A172 (cell line): ENCODE measurements around the gene NANS. TPM values are rescaled to one million over a fixed set of nuclear protein-coding genes. Genes with fewer than 3 reads are reported as not detected.
"Not testable (repeated sequence)": the region's sequence is repeated elsewhere in the genome, so short reads cannot be mapped to it uniquely, and the experiment has no call there.

Source experiments
- DNase-seq: peaks from one replicate; pipeline ENCODE4 v3.0.0-alpha.2; 2015; ENCODE audit warnings: low spot score
- total RNA-seq: library from RNA; depleted of rRNA; stranded (reverse); fragments of >200 nt; shearing (Covaris generic); gene quantifications from 2 replicates; pipeline ENCODE4 v1.2.3, GENCODE V29; 2014; rRNA removed

Gene NANS, protein sequence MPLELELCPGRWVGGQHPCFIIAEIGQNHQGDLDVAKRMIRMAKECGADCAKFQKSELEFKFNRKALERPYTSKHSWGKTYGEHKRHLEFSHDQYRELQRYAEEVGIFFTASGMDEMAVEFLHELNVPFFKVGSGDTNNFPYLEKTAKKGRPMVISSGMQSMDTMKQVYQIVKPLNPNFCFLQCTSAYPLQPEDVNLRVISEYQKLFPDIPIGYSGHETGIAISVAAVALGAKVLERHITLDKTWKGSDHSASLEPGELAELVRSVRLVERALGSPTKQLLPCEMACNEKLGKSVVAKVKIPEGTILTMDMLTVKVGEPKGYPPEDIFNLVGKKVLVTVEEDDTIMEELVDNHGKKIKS
- total RNA-seq: 153 and 159 TPM in 2 replicates

DNA sequence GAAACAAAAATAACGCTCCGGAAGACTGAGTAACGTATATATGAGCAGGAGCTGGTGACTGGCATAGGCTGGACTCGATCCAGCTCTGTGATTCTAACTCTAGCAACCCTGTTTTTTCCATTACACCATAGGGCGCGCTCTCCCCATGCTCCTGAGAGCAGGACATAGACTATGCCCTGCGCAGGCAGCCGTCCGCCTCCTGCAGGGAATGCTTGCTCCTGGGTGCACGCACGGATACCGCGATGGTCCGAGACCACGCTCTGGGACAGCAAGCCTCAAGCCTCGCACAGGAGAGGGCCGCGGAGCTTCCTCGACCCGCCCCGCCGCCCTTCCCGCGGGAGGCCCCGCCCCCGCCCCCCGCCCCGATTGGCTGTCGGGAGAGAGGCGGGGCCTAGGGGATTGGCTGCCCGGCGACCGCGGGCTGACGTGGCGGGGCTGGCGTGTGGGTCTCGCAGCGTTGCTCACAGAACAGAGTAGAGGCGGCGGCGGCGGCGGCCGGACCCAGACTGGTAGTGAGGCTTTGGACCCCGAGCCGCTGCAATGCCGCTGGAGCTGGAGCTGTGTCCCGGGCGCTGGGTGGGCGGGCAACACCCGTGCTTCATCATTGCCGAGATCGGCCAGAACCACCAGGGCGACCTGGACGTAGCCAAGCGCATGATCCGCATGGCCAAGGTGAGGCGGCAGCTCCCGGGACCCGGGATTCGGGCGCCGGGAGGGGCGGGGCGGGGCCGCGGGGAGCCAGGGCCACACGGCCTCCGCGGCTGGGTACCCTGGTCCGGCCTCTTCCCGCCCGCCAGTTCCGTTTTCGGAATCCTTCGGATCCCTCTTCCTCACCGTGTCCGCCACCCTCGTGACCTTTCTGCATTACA lies at the start of gene NANS:
Gene NANS, plus strand, starts transcription at position 464 of the 869 bp plus-strand sequence. Its CDS starts 77 bp downstream, at position 541.
- peak; percentile 96 for DNase-seq

DNA sequence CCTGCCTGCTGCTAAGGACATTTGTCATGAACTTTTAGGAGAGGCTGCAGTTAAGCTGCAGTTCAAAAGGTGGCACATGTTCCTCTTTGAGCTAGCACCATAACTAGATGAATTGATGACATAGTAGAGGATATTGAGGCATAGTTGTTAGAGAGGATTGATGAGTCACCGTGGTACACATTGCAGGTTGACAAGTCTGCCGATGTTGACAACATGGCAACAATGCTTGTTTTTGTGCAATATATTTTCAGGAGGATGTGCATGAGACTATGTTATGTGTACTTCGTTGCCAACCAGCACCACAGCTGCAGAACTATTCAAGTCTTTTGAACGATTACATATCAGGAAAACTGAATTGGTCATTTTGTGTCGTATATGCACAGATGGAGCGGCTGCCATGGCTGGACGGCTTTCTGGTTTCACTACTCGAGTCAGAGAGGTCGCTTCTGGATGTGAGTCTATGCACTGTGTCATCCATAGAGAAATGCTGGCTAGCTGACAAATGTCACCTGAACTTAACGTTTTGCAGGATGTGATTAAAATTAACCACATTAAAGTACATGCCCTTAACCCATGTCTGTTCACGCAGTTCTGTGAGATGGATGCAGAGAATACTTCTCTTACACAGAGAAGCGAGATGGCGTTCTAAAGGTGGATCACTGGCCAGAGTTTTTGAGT lies 49.1 kb upstream of the NANS start:
- no peak for DNase-seq

DNA sequence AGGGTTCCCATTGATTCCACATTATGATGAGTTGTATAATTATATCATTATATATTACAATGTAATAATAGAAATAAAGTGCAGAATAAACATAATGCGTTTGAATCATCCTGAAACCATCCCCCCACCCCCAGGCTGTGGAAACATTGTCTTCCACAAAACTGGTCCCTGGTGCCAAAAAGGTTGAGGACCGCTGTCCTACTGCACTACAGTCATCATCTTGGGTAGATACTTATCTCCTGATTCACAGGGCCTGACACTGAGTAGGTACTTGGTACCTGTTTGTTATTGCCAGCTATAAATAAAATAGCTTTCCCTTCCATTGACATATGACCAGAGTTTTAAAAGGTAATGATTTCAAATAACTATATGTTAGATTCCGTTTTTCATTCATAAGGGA lies 47.8 kb upstream of the NANS start:
- no peak for DNase-seq

DNA sequence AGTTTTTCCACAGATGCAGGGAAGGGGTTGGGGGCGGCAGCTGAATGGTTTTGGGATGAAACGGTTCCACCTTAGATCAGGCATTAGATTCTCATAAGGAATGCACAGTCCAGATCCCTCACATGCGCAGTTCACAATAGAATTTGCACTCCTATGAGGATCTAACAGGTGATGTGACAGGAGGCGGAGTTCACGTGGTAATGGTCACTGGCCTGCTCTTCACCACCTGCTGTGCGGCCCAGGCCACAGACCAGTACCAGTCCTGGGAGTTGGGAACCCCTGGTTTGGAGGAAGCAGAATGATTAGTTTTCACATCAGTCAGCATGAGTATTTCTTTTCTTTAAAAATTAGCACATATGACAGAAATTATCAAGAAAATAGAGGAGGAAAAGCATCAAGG lies 47.1 kb upstream of the NANS start:
- no peak for DNase-seq

DNA sequence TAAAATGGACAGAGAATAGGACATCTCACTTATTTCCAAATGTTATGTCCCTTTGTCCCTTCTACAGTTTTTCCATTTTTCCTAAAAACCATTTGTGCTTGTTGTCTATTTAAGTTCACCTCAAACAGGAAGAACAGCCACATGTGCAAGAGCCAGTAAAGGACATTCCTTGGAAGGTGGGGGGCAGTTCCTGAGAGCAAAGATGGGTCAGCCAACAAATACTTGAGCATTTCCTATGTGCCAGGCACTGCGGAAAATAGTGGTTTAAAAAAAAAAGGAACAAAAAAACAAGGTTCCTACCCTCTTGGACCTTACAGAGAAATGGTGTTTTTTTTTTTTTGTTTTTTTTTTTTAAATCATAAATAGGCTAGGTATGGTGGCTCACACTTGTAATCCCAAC lies 46.6 kb upstream of the NANS start:
- DNase-seq: no peak

DNA sequence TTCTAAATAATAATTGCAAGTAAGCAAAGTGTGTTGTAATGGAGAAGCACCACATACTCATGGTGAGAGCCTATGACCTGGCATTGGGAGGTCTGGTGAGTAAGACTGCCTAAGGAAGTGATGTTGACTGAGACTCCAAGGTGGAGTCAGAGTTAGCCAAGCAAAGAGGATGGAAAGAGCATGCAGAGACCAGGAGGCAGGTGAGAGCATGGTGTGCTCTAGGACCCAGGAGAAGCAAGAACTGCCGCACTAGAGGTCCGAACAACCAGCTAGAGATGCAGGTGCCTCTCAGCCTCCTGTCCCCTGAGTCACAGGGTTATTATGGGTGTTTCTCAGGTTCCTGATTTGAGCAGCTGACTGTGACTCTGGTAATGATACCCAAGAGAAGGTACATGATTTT lies 46.1 kb upstream of the NANS start:
- DNase-seq: peak; percentile 70

DNA sequence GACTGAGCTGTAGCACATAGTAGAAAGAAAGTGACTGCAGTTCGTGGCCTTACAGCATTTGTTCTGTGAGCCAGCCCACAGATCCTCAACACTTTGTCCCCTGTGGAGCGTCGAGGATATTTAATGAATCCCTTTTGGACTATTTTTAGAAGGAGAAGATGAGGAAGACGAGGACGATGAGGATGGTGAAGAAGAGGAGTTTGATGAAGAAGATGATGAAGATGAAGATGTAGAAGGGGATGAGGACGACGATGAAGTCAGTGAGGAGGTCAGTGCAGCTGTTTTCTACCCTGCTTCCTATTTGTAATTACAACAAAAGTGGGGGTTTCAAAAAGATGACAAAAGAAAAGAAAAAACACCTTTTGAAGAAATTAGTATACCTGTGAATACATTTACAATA lies 45.4 kb upstream of the NANS start:
- no peak for DNase-seq

DNA sequence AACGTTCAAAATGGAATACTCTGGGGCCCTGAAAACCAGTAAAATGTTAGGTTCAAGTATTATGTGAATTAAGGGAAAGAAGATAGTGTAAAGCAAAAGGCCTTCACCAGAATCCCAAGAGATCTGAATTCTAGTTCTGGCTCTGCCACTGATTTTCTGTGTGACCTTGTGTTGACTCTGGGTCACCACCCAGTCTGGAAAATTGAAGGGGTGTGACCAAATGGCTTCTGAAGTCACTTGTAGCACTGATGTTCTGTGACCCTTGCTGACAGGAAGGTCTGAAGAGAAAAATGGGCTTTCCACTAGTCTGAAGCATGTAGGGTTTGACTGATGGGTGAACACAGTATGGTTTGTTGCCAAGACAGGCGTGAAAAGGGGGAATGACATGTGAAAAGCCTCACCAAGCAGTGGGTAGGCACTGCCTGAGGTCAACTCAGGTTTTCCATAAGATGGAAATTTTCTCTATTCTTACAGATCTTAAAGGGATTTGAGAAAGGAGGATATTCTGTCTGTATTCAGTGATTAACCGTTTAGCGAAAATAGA lies 40.3 kb upstream of the NANS start:
- DNase-seq: no peak

DNA sequence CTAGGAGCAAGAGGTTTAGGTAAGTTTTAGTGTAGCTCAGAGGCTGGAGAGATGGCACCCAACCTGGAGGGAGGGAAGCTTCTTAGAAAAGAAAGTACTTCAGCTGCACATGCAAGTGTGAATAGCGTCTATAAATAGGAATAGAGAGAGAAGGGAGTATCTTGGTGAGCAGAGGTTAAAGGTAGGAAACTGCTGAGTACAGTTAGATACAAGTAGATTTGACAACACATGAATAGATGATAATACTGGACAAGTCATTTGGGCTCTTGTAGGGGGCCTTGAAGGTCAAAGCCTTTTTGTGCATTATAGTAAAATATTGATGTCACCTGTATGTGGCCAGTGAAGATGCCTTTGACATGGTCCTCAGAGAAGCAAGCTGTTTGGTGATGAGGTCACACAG lies 39.2 kb upstream of the NANS start:
- no peak for DNase-seq

DNA sequence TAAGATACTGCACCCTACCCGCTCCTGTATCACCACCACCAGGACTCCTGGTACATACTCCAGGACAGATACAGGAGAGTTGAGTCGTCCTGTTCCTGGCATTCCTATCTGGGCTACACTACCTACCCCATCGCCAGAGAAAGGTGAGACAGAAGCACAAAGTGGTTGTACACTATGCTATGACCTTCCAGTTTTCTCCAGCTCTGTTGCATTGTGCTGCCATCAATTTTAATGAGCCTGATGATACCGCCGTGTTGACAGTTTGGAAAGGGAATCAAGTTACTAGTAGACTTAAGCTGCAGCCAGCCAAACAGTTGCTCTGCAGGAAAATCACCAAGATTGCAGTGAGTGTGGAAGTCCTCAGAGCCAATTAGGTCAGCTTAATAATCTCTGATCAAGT lies 38.2 kb upstream of the NANS start:
- DNase-seq: no peak

DNA sequence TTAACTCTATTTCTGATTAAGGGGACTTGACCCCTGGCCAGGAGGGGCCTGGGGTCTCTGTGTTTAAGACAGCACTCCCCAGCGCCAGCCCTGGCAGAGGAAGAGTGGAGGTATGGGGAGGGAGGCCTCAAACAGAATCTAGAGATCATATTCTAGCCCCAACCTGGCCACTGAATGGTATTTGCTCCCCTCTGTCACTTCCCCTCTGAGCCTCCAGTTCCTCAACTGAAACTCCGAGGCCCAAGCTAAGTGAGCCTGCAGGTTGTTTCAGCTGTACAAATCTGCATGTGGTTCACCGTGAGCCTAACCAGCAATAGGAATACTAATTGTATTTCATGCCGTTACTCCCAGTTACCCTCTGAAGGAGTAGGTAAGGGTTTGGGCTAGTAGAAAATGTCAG lies 37.4 kb upstream of the NANS start:
- DNase-seq: no peak

DNA sequence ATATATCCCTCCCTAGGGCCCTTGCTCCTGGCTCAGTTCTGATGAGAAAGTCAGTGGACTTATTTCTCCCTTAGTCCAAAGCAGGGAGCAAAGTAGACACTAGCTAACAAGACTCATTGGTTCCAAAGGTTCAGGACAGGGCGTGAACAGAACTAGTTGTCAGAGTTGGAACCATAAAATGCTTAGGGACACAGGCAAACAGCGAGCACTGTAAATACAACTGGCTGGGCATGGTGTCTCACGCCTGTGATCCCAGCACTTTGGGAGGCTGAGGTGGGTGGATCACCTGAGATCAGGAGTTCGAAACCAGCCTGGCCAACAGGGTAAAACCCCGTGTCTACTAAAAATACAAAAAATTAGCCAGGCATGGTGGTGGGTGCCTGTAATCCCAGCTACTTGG lies 36.7 kb upstream of the NANS start:
- DNase-seq: not testable (repeated sequence)

DNA sequence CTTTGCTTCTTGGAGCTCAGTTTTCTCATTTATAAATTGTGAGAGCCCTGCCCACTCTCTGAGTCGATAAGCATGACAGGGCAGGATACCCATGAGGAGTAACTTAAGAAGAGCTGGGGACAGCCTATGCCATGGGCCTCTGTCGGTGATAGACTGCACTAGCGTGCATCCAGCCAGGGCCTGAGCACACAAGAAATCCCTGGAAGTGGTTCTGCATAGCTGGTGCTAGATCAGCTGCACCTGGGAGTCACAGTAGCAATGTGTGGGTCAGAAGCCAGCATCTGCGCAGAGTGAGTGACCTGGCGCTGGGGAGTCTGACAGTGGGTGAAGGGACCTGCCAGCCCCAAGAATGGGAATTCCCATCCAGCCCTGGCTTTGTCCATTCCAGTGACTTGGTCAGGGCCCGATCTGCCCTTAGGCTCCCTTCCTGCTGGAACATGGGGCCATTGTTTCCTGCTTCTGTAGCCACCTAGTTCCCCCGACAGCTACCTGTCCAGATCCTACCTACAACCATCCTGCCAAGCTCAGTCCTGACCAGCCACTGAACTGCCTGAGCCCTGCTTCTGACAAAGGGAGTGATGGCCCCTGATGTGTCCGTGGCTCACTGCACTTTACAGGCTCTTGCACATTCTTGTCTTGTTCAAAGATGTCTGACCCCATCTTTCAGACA lies 35.9 kb upstream of the NANS start:
- no peak for DNase-seq

DNA sequence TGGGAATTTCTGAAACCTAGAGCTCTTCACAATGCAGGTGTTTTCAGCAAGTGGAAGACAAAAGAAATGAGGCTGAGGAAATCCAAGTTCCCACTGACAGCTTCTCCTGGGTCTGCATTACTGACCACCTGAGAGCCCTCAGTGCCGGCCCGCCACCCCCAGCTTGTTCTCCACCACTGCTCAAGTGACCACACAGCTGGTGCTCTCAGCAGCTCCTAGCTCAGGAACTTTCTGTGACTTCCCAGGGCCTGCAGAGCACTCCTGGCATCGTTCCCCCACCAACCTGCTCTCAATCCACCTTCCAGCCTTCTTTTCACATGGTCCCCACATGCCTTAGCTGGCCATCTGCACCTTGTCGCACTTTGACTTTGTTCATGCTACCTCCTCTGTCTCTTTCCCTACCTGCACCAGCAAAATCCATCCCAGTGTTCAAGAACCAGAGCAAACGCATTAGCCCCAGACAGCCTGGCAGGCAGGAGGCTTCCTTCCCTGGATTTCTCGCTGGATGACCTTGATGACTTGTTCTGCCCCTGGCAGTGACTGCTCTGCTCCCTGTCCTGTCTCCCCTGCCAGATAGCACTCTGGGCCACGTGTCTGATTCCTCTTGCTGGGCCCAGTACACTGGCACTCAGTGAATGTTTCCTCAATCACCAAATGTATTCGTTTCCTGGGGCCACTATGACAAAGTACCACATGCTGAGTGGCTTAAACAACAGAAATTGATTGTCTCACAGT lies 35.1 kb upstream of the NANS start:
- DNase-seq: no peak

DNA sequence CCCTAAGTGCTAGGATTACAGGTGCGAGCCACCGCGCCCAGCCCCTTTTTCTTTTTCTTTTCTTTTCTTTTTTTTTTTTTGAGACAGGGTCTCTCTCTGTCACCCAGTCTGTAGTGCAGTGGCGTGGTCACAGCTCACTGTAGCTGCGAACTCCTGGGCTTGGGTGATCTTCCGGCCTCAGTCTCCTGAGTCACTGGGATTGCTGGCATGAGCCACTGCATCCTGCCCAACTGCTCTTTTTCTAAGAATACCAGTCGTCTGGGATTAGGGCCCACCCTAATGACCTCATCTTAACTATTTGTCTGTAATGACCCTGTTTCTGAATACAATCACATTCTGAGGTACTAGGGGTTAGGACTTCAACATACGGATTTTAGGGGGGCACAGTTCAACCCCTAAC lies 34.1 kb upstream of the NANS start:
- peak; percentile 61 for DNase-seq

DNA sequence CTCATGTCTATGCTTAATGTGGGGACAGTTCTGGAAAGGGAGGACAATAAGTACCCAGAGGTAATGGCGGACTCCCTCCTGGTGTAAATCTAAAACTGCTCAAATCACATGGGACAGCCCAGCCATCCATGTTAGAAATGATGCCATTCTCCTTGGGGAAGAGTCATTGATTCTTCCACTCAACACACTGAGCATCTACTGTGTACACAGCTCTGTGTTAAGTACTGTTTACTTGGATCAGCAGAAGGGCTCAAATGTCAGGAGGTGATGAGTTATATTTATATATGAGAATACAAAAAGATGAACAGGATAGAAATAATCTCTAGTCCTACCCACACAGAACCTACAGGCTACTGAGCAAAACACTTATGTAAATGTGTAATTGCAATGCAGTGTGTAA lies 31.8 kb upstream of the NANS start:
- no peak for DNase-seq

DNA sequence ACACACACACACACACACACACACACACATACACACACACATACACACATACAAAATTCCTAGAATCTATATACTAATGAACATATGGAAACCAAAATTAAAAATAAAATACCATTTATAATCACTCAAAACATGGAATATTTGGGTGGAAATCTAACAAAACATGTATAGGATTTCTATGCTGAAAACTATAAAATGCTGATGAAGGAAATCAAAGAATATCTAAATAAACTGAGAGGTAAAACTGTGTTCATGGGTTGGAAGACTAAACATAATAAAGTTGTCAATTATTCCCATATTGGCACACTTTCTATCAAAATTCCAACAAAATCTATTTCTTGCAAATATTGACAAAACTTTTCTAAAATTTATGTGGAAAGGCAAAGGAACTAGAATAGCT lies 25.4 kb upstream of the NANS start:
- no peak for DNase-seq

DNA sequence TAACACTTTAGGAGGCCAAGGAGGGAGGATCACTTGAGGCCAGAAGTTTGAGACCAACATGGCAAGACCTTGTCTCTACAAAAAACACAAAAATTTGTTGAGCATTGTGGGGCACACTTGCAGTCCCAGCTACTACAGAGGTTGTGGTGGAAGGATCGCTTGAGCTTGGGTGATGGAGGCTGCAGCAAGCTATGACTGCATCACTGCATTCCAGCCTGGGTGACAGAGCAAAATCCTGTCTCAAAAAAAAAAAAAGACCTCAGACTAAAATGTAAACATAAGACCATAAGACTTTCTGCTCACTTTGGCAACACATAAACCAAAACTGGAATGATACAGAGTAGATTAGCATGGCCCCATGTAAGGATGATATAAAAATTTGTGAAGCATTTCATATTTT lies 24.6 kb upstream of the NANS start:
- DNase-seq: no peak

DNA sequence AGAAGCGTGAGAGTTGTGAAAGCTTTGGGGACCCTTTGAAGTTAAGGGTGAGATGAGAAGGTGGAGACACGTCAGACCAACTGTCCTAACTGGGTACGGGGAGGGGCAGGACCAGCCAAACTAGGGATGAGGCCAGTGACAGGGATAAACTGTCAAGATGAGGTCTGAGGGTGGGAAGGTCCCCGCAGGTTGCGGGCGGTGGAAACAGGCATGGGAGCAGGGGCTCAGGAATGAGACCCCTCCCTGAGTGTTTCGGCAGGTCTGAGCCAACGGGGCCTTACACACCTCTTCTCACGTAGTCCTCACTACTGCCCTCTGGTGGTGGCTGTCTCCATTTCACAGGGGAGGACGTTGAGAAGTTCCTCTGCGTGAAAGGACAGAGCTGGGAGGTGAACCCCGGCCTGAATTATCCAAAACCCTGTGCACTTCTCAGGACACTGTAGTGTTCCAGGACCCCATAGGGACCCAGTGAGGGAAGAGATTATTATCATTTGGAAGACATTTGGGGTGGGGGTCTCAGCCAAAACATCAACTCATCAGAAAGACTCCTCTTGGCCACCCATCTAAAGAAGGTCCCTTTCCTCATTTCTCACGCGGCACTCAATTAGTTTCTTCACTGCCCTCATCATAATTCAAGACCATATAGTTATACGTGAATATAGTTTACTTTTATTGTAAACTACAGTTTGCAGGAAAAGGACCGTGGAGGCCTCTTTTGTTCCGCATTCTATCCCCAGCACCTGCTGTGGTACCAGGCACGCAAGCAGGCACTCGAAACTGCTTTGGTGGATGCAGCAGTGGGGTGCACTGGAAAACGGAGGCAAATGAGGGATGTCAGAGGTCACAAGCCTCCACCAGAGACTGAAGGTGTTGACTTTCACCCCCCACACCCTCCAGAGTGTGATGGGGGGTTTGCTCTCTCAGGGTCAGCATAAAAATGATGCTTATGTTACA lies 21.7 kb upstream of the NANS start:
- DNase-seq: peak; percentile 70

DNA sequence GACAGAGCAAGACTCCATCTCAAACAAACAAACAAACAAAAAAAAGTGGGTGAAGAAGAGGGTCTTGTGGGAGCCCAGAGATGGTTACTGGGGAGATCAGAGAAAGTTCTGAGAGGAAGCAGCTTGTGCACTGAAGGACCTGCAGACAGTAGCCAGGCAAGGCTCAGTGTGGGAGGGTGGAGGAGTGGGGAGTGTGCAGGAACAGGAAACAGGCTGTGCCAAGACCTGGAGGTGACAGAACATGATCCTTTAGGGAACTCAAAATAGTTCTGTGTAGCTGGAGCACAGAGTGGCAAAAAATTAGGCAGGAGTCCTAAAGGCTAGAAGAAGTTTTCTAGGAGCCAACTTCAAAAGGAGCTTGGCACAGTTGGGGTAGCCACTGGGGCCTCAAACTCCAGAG lies 19.2 kb upstream of the NANS start:
- no peak for DNase-seq
